ENCODE results near the gene CPA5.

CPA5 gene

GRCh38 chr7:130397758-130398073, 53.1 kb downstream of the CPA5 start:
- no peak overlapping the region for H3K4me3 ChIP-seq (ENCODE audit: low read depth, low read length)

DNA sequence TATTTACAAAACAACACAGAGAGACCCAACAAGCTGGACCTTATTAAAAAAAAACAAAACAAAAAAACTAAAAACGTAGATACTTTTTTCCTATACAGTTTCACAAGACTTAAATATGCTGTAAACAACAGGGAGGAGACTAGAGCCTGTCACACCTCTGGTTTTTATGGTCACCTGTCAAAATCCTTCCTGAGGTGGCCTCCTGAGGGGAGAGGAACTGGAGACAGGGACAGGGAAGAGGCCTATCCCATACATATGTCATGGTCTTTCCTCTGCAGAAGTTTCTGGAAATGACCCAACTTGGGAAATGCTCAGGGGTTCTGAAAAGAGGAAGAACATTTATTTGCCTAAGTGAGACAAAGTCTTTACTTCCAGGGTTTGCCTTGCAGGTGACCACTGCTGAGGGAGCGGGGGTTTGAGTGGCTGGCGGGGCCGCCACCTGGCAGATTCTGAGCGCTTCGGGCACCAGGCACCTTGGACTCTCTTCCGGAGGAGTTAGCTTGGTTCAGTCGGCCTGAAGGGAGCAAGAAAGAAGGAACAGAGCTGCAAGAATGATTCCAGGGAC, 54.0 kb downstream of the CPA5 start:
- H3K4me3 ChIP-seq (ENCODE audit: low read depth, low read length) = no peak overlapping the region
- TF ChIP-seq, protein P1, sequence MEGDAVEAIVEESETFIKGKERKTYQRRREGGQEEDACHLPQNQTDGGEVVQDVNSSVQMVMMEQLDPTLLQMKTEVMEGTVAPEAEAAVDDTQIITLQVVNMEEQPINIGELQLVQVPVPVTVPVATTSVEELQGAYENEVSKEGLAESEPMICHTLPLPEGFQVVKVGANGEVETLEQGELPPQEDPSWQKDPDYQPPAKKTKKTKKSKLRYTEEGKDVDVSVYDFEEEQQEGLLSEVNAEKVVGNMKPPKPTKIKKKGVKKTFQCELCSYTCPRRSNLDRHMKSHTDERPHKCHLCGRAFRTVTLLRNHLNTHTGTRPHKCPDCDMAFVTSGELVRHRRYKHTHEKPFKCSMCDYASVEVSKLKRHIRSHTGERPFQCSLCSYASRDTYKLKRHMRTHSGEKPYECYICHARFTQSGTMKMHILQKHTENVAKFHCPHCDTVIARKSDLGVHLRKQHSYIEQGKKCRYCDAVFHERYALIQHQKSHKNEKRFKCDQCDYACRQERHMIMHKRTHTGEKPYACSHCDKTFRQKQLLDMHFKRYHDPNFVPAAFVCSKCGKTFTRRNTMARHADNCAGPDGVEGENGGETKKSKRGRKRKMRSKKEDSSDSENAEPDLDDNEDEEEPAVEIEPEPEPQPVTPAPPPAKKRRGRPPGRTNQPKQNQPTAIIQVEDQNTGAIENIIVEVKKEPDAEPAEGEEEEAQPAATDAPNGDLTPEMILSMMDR (IDR thresholded peaks at IDR 0.05; ENCODE audit: borderline replicate concordance, insufficient read depth, low read depth, low read length) = no peak

More at GRCh38 chr7:130397758-130398073, 53.1 kb downstream of the CPA5 start:
- TF ChIP-seq, protein P1 (IDR thresholded peaks at IDR 0.05; ENCODE audit: borderline replicate concordance, insufficient read depth, low read depth, low read length) = no peak

DNA sequence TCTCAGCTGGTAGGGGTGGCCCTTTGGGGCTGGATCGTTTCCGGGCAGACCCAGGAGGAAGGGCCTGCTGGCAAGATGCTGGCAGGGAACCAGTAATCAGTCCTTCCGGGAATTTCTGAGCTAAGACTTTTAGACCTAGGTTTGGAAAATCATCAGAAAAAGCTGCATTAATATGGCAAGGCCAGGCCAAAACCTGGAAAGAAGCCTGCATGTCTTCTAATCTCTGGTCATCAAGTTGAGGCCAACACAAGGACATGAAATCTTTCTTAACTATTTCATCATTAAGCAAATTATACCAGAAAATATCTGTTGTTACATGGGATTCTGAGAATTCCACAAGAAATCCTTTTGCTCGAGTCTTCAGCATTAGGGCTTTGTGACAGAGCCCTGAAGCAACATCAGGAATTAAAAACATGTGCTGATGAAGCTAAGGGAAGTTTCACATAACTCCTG, 55.5 kb downstream of the CPA5 start:
- TF ChIP-seq, protein P1 (IDR thresholded peaks at IDR 0.05; ENCODE audit: borderline replicate concordance, insufficient read depth, low read depth, low read length) = no peak
- no peak overlapping the region for H3K4me3 ChIP-seq (ENCODE audit: low read depth, low read length)

DNA sequence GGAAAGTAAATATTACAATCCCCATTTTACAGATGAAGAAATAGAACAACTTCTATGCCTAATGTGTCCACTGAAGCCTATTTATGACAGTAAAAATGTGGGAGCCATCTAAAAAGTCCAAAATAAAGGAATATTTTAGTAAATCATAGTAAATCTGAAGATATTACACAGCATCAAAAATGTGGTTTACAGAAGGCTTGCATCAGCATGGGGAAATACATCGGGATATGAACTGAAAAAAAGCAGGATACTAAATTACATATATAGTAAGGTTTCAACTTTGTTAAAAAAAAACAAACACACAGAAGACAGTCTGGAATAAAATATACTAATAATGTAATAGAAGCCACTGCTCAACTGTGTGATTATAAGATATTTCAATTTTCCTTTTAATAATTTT, 56.5 kb downstream of the CPA5 start:
- TF ChIP-seq, protein P1 (IDR thresholded peaks at IDR 0.05; ENCODE audit: borderline replicate concordance, insufficient read depth, low read depth, low read length) = no peak
- H3K4me3 ChIP-seq (ENCODE audit: low read depth, low read length) = no peak overlapping the region

GRCh38 chr7:130401578-130401977, 57.0 kb downstream of the CPA5 start:
- H3K4me3 ChIP-seq (ENCODE audit: low read depth, low read length) = no peak overlapping the region
- TF ChIP-seq, protein P1 (IDR thresholded peaks at IDR 0.05; ENCODE audit: borderline replicate concordance, insufficient read depth, low read depth, low read length) = no peak

- no peak overlapping the region for H3K4me3 ChIP-seq (ENCODE audit: low read depth, low read length)
- TF ChIP-seq, protein P1 (IDR thresholded peaks at IDR 0.05; ENCODE audit: borderline replicate concordance, insufficient read depth, low read depth, low read length) = no peak
Observed at GRCh38 chr7:130405003-130405402, 60.4 kb downstream of the CPA5 start.

GRCh38 chr7:130409067-130409711, 64.6 kb downstream of the CPA5 start:
- TF ChIP-seq, protein P1 (IDR thresholded peaks at IDR 0.05; ENCODE audit: borderline replicate concordance, insufficient read depth, low read depth, low read length) = no peak

More at GRCh38 chr7:130409067-130409711, 64.6 kb downstream of the CPA5 start:
- H3K4me3 ChIP-seq (ENCODE audit: low read depth, low read length) = no peak overlapping the region

Data from GM12875 (cell line).